ENCODE measurements around the gene OOSP4A. TPM values are rescaled to one million over a fixed set of nuclear protein-coding genes. Genes with fewer than 3 reads are reported as not detected.
A peak's percentile ranks its signal among the peaks of the same experiment; 100 is the strongest.

The OOSP4A gene
- not detected for polyA plus RNA-seq (2012; ENCODE audit: insufficient read depth, insufficient read length, low read depth)

DNA sequence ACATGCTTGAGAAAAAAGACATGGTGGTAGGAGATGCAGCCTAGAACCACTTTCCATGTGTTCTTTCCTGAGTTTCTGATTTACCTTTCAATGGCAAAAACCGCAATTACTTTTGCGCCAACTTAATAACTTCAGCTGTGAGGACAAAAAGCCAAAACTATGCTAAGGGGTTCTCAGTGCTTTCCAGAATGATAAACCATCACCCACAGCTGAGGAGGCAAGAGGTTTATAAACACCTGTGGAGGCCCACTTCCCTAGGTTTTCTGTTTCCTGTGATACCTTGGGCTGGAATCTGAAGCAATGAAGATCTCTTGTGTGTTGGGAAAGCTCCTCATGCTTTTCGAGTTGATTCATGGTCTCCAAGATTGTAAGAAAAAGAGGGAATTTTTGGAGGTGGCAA, at the start of gene OOSP4A:
OOSP4A (plus strand) TSS at position 301 of the 400 bp plus-strand sequence; CDS start at position 301, 0 bp downstream.
- Histone ChIP-seq H3K27me3 (no peaks in the 10 kb centered on the region), H3K4me3 (ENCODE audit: low read depth, low read length) (no peak within 1 kb of the TSS), H3K4me1 (no peaks in the 10 kb centered on the region), H3K36me3 (no peaks in the 10 kb centered on the region), H3K9me3 (no peaks in the 10 kb centered on the region)
- TF ChIP-seq, protein P1, sequence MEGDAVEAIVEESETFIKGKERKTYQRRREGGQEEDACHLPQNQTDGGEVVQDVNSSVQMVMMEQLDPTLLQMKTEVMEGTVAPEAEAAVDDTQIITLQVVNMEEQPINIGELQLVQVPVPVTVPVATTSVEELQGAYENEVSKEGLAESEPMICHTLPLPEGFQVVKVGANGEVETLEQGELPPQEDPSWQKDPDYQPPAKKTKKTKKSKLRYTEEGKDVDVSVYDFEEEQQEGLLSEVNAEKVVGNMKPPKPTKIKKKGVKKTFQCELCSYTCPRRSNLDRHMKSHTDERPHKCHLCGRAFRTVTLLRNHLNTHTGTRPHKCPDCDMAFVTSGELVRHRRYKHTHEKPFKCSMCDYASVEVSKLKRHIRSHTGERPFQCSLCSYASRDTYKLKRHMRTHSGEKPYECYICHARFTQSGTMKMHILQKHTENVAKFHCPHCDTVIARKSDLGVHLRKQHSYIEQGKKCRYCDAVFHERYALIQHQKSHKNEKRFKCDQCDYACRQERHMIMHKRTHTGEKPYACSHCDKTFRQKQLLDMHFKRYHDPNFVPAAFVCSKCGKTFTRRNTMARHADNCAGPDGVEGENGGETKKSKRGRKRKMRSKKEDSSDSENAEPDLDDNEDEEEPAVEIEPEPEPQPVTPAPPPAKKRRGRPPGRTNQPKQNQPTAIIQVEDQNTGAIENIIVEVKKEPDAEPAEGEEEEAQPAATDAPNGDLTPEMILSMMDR (IDR thresholded peaks at IDR 0.05; ENCODE audit: low read depth, low read length) = no peak
- DNase-seq = no peak

DNA sequence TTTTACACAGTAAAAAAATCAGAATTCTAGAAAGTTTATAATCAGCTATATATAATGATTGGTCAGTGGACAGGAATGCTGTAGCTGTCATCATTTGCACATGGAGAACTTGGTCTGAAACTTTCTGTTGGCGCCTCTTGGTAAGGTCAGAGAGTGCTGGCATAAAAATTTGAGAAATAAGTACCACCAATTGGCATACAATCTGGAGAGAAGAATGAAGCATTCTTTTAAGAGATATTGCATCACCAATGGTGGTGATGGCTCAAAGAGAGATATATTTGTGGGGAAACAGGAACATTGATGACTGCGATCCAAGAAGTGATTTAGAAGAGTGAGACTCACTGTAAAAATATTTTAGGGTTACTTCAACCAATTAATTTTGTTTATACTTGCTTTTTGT, 45.4 kb upstream of the OOSP4A start:
- no peak overlapping the region for H3K4me3 ChIP-seq (ENCODE audit: low read depth, low read length)
- TF ChIP-seq, protein P1 (IDR thresholded peaks at IDR 0.05; ENCODE audit: low read depth, low read length) = no peak
- no peak for DNase-seq
- H3K36me3 ChIP-seq = no peaks in the 10 kb centered on the region
- H3K9me3 ChIP-seq = no peaks in the 10 kb centered on the region
- H3K4me1 ChIP-seq = no peaks in the 10 kb centered on the region
- H3K27me3 ChIP-seq = no peaks in the 10 kb centered on the region

DNA sequence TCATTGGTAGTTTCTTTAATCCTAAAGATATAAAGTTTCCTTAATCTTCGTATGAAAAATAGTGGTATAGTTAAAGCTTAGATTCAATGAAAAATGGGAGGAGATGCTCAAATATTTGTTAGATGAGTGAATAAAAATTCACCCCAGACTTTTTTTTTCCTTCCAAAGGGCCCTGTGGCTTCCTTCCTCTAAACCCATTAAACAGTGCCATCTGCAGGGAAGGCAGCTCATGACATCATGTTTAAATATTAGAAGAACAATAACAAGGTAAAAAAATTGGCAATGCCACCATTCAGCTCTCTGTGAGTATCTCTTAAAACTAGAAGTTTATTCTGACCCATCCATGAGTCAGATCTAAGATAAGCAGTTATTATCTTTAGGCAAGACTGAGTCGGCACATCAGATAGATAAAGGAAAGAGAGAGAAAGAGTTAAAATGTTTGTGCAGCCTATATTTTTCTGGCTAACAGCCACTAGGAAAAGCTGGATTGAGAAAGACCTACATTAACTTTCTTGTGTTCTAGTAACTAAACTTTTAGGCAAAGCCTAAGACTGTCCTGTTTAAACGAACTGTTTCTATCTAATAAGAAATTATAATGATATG, 44.7 kb upstream of the OOSP4A start:
- H3K4me3 ChIP-seq (ENCODE audit: low read depth, low read length) = no peak overlapping the region
- H3K9me3 ChIP-seq = no peaks in the 10 kb centered on the region
- TF ChIP-seq, protein P1 (IDR thresholded peaks at IDR 0.05; ENCODE audit: low read depth, low read length) = peak; percentile 40
- no peaks in the 10 kb centered on the region for H3K27me3 ChIP-seq
- peak; percentile 15 for DNase-seq
- no peaks in the 10 kb centered on the region for H3K36me3 ChIP-seq
- no peaks in the 10 kb centered on the region for H3K4me1 ChIP-seq

DNA sequence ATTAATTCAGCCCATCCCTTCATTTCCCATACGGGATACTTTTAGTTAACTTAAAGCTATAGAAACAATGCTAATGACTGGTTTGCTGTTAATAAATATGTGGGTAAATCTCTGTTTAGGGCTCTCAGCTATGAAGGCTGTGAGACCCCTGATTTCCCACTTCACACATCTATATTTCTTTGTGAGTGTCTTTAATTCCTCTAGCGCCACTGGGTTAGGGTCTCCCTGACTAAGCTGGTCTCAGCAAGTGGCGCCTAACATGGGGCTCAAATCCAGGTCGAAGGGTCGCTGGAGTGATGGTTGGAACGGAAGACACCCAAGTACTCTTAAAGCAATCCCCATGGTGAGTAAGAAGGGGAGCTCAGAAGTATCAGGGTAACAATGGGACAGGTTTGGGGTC, 40.0 kb upstream of the OOSP4A start:
- Histone ChIP-seq H3K9me3 (no peaks in the 10 kb centered on the region), H3K27me3 (no peaks in the 10 kb centered on the region), H3K4me1 (no peaks in the 10 kb centered on the region), H3K36me3 (no peaks in the 10 kb centered on the region), H3K4me3 (ENCODE audit: low read depth, low read length) (no peak overlapping the region)
- no peak for DNase-seq
- TF ChIP-seq, protein P1 (IDR thresholded peaks at IDR 0.05; ENCODE audit: low read depth, low read length) = no peak

DNA sequence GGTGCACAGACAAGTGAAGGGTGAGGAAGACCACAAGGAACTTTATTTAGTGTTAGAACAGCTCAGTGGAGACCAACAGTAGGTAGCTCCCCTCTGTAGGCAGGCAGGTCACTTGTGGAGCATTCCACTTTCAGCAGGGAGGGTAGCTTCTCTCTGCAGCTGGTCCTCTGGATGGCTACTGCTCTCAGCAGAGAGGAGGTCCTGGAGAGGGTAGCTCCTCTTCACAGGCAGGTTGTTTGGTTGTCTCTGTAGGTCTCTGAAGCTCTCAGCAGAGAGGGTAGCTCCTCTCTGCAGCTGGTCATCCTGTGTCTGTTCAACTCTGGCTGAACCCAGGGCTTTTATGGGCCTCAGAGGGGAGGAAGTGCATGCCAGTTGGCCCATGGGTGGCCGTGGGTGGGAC, 32.1 kb upstream of the OOSP4A start:
- no peaks in the 10 kb centered on the region for H3K4me1 ChIP-seq
- no peaks in the 10 kb centered on the region for H3K9me3 ChIP-seq
- TF ChIP-seq, protein P1 (IDR thresholded peaks at IDR 0.05; ENCODE audit: low read depth, low read length) = no peak
- H3K36me3 ChIP-seq = no peaks in the 10 kb centered on the region
- no peaks in the 10 kb centered on the region for H3K27me3 ChIP-seq
- no peak overlapping the region for H3K4me3 ChIP-seq (ENCODE audit: low read depth, low read length)
- no peak for DNase-seq

DNA sequence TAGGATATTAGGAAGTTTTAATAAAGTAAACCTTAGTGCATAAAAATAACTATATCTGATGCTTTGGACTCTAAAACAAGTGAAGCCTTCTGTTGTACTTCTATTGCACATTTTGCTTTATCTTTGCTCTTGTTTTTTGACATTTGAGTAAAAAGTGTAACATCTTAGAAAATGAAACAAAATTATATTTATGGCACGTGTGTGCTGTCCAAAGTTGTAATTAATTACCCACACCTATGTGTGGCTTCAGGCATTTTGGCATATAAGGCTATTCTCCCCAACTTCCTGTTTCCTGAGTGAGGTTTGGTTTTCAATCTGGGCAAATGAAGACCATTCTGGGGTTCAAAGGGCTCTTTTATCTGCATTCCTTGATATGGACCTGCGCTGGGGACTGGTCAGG, 25.7 kb upstream of the OOSP4A start, which contains the start of gene OOSP1:
OOSP1 (plus strand) TSS at position 301 of the 400 bp plus-strand sequence; CDS start at position 324, 23 bp downstream.
- no peaks in the 10 kb centered on the region for H3K9me3 ChIP-seq
- H3K4me1 ChIP-seq = no peaks in the 10 kb centered on the region
- DNase-seq = no peak
- no peak within 1 kb of the TSS for H3K4me3 ChIP-seq (ENCODE audit: low read depth, low read length)
- no peaks in the 10 kb centered on the region for H3K27me3 ChIP-seq
- H3K36me3 ChIP-seq = no peaks in the 10 kb centered on the region
- TF ChIP-seq, protein P1 (IDR thresholded peaks at IDR 0.05; ENCODE audit: low read depth, low read length) = no peak

Data from BE2C (cell line).